DMS 273 (cell line): ENCODE data around the gene OXTR.

Source experiments
- DNase-seq: peaks from one replicate; lab custom pipeline; 2025; ENCODE audit not compliant: unreplicated experiment; lab: John Stamatoyannopoulos, UW

Gene OXTR

GRCh38 chr3:8743021-8743601, 26.3 kb downstream of the OXTR start:
- DNase-seq: no peak

GRCh38 chr3:8741581-8742261, 27.7 kb downstream of the OXTR start:
- no peak for DNase-seq

- DNase-seq: no peak
These were observed 29.5 kb downstream of the OXTR start for GRCh38 chr3:8739757-8740504.

GRCh38 chr3:8738639-8739038, 30.8 kb downstream of the OXTR start:
- DNase-seq: no peak

GRCh38 chr3:8737823-8738222, 31.6 kb downstream of the OXTR start:
- DNase-seq: no peak

- no peak for DNase-seq
These were observed 32.1 kb downstream of the OXTR start for GRCh38 chr3:8737301-8737700.

GRCh38 chr3:8736436-8736835, 33.0 kb downstream of the OXTR start:
- no peak for DNase-seq

GRCh38 chr3:8734908-8735307, 34.5 kb downstream of the OXTR start:
- DNase-seq: no peak

GRCh38 chr3:8734137-8734878, 35.1 kb downstream of the OXTR start:
- no peak for DNase-seq

GRCh38 chr3:8733332-8734094, 35.9 kb downstream of the OXTR start, which contains the start of gene CAV3:
Gene CAV3 (plus strand): TSS chr3:8733802. CDS start chr3:8733877, 75 bp downstream.
- DNase-seq: peak; percentile 60

- DNase-seq: no peak
These were observed 37.0 kb downstream of the OXTR start for GRCh38 chr3:8732413-8732812.

GRCh38 chr3:8730656-8731055, 38.8 kb downstream of the OXTR start:
- DNase-seq: no peak

- no peak for DNase-seq
These were observed 39.9 kb downstream of the OXTR start for GRCh38 chr3:8729479-8729878.

GRCh38 chr3:8727605-8728512, 41.6 kb downstream of the OXTR start:
- DNase-seq: peak; percentile 19

GRCh38 chr3:8724108-8724752, 45.2 kb downstream of the OXTR start:
- no peak for DNase-seq

GRCh38 chr3:8723612-8724011, 45.8 kb downstream of the OXTR start:
- DNase-seq: no peak

- DNase-seq: no peak
These were observed 46.6 kb downstream of the OXTR start for GRCh38 chr3:8722808-8723207.

GRCh38 chr3:8715757-8716156, 53.7 kb downstream of the OXTR start:
- DNase-seq: peak; percentile 5
